ENCODE results near the gene ASB2. TPM values are rescaled to one million over a fixed set of nuclear protein-coding genes. Genes with fewer than 3 reads are reported as not detected.
A peak's percentile ranks its signal among the peaks of the same experiment; 100 is the strongest.

Gene ASB2
- total RNA-seq, 2 donors from 2014 or later: 10.3 to 17.4 TPM

DNA sequence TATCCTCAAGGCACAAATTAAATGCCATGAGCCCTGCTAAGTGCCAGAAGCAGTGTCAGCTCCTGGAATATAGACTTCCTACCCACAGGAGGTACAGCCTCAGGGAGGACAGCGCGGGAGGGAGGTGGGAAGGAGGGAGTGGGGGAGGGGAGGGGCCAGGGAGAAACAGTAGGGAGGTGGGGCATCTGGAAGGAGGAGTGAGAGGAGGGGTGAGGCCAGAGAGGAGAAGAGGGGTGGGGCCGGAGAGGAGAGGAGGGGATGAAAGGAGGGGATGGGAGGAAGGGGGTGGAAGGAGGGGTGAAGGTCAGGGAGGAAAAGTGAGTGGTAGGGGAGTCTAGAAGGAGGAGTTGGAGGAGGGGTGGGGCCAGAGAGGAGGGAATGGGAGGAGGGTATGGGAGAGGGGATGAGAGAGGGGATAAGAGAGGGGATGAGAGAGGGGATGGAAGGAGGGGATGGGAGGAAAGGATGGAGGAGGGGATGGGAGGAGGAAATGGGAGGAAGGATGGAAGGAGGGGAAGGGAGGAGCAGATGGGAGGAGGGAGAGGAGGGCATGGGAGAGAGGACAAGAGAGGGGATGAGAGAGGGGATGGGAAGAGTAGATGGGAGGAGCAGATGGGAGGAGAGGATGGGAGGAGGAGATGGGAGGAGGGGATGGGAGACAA lies 11.6 kb upstream of the ASB2 start:
- 76% methylated on average over 3 of the region's 3 CpGs for WGBS
- Histone ChIP-seq H3K9me3 (no peaks in the 10 kb centered on the region), H3K27ac (no peak overlapping the region), H3K4me1 (replicated peaks) (no peaks in the 10 kb centered on the region), H3K4me3 (no peak overlapping the region), H3K36me3 (no peaks in the 10 kb centered on the region), H3K27me3 (replicated peaks; ENCODE audit: insufficient read depth) (no peaks in the 10 kb centered on the region)
- TF ChIP-seq POLR2AphosphoS5 (IDR thresholded peaks at IDR 0.05): no peak
- TF ChIP-seq POLR2A (IDR thresholded peaks at IDR 0.05): no peak
- TF ChIP-seq, protein P1, sequence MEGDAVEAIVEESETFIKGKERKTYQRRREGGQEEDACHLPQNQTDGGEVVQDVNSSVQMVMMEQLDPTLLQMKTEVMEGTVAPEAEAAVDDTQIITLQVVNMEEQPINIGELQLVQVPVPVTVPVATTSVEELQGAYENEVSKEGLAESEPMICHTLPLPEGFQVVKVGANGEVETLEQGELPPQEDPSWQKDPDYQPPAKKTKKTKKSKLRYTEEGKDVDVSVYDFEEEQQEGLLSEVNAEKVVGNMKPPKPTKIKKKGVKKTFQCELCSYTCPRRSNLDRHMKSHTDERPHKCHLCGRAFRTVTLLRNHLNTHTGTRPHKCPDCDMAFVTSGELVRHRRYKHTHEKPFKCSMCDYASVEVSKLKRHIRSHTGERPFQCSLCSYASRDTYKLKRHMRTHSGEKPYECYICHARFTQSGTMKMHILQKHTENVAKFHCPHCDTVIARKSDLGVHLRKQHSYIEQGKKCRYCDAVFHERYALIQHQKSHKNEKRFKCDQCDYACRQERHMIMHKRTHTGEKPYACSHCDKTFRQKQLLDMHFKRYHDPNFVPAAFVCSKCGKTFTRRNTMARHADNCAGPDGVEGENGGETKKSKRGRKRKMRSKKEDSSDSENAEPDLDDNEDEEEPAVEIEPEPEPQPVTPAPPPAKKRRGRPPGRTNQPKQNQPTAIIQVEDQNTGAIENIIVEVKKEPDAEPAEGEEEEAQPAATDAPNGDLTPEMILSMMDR (IDR thresholded peaks at IDR 0.05): no peak
- intact Hi-C loops (cut with DNase I): no loop called here
- DNase-seq (ENCODE audit: low spot score): no peak

DNA sequence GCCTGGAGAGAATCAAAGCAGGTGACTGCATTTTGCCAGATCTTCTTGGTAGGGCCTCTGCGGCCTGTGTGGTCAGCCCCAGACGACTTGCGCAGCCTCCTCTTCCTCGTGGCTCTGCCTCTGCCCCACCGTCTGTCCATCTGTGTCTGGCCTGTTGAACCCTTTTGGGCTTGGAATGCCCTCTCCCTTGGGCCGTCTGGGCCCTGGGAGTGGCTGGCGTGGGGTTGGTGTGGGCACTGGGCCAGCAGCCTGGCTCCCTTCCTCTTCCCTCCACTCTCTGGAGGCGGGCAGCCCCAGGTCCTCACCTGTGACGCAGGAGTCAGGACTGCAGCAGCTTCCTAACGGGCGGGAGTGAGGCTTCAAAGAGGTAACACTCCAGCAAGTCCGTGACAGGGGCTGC lies 11.0 kb upstream of the ASB2 start:
- no peaks in the 10 kb centered on the region for H3K9me3 ChIP-seq
- H3K27ac ChIP-seq: no peak overlapping the region
- DNase-seq (ENCODE audit: low spot score): no peak
- H3K36me3 ChIP-seq: no peaks in the 10 kb centered on the region
- intact Hi-C loops (cut with DNase I): no loop called here
- H3K4me3 ChIP-seq: no peak overlapping the region
- no peaks in the 10 kb centered on the region for H3K27me3 ChIP-seq (replicated peaks; ENCODE audit: insufficient read depth)
- no peak for TF ChIP-seq POLR2AphosphoS5 (IDR thresholded peaks at IDR 0.05)
- TF ChIP-seq POLR2A (IDR thresholded peaks at IDR 0.05): no peak
- TF ChIP-seq, protein P1 (IDR thresholded peaks at IDR 0.05): no peak
- no peaks in the 10 kb centered on the region for H3K4me1 ChIP-seq (replicated peaks)
- WGBS: 58% methylated on average over 11 of the region's 12 CpGs

DNA sequence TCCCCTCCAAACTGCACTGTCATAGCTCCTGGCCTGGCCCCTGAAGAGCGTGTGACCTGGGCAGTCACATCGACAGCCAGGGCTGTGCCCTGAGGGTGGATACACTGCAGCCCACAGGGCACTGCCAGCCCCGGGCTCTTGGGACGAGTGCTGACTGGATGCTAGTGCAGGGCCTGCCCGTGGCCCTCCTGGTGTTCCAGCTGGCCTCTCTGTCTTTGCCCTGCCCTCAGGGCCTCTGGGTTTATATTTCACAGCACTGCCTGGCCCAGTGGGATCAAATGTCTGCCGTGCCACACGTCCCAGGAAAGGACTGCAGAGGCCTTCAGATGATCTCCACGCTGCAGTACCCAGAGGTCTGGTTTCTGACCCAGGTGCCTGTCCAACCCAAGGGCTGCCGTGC lies 10.6 kb upstream of the ASB2 start:
- H3K27ac ChIP-seq: no peak overlapping the region

DNA sequence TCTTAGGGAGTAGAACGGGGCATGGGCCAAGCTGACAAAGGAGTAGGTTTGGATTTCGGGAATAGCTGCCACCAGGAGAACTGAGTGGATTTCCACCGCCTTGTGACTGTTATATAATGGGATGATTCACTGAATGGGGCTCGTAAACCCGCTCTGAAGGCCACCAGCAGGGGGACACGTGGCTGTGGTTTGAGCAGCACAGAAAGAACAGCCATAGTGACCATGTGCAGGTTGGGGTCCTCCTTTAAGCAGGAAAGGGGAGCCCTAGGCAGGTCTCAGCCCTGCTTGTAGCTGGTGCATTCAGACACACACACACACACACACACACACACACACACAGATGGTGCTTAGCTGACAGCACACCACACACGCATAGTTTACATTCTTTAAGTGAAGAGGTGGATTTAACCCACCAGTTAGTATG lies 8.6 kb upstream of the ASB2 start:
- TF ChIP-seq, protein P1 (IDR thresholded peaks at IDR 0.05): peak in 2 of 4 experiments; percentile 48 to 51
- no peak for TF ChIP-seq POLR2A (IDR thresholded peaks at IDR 0.05)
- TF ChIP-seq POLR2AphosphoS5 (IDR thresholded peaks at IDR 0.05): peak; percentile 61
- Histone ChIP-seq H3K4me1 (replicated peaks) (no peaks in the 10 kb centered on the region), H3K27me3 (replicated peaks; ENCODE audit: insufficient read depth) (no peaks in the 10 kb centered on the region), H3K36me3 (no peaks in the 10 kb centered on the region), H3K4me3 (no peak overlapping the region), H3K9me3 (no peaks in the 10 kb centered on the region), H3K27ac (peak overlapping the region in 1 of 2 donors; percentile 30)
- DNase-seq (ENCODE audit: low spot score): no peak
- intact Hi-C loops (cut with DNase I): no loop called here
- 33% methylated on average over 7 of the region's 7 CpGs for WGBS

More for the DNA sequence above, 10.6 kb upstream of the ASB2 start:
- Histone ChIP-seq H3K4me3 (no peak overlapping the region), H3K36me3 (no peaks in the 10 kb centered on the region), H3K27me3 (replicated peaks; ENCODE audit: insufficient read depth) (no peaks in the 10 kb centered on the region), H3K9me3 (no peaks in the 10 kb centered on the region), H3K4me1 (replicated peaks) (no peaks in the 10 kb centered on the region)
- no peak for DNase-seq (ENCODE audit: low spot score)
- 56% methylated on average over 9 of the region's 9 CpGs for WGBS
- TF ChIP-seq POLR2A (IDR thresholded peaks at IDR 0.05): no peak
- TF ChIP-seq, protein P1 (IDR thresholded peaks at IDR 0.05): no peak
- TF ChIP-seq POLR2AphosphoS5 (IDR thresholded peaks at IDR 0.05): no peak
- intact Hi-C loops (cut with DNase I): no loop called here

DNA sequence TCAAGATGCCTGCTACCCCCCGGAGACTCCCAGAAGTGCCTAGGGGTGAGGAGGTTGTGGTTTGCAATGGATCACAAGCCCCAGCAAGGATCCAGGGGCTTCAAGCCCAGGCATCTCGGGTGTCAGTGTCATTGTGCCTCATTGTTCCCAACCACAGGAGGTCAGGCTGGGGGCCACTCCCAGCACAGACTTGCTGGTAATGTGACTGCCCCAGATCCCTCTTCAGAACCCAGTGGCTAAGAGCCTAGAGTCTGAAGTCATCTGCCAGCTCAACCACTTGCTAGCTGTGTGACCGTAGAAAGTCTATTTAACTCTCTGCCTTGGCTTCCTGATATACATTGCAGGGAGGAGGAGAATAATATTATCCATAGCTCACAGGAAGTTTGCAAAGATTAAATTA lies 7.7 kb upstream of the ASB2 start:
- Histone ChIP-seq H3K4me3 (no peak overlapping the region), H3K27me3 (replicated peaks; ENCODE audit: insufficient read depth) (no peaks in the 10 kb centered on the region), H3K27ac (no peak overlapping the region), H3K4me1 (replicated peaks) (no peaks in the 10 kb centered on the region), H3K9me3 (no peaks in the 10 kb centered on the region), H3K36me3 (no peaks in the 10 kb centered on the region)
- DNase-seq (ENCODE audit: low spot score): no peak
- TF ChIP-seq POLR2A (IDR thresholded peaks at IDR 0.05): no peak
- no peak for TF ChIP-seq POLR2AphosphoS5 (IDR thresholded peaks at IDR 0.05)
- TF ChIP-seq, protein P1 (IDR thresholded peaks at IDR 0.05): no peak
- intact Hi-C loops (cut with DNase I): no loop called here
- WGBS: 82% methylated on average over 3 of the region's 3 CpGs

Measured in prostate gland (tissue), 2 donors.